Activated T-helper 1 cell treated with anti-CD3 and anti-CD28 coated beads, Interleukin-12 subunit alpha, Interleukin-12 subunit beta, Interleukin-2, Interleukin-4 antibody, amounts not matched to agents 30 ng/mL and 10 ng/mL and 1 ng/mL, durations not matched to agents 14 hours and 24 hours and 36 hours (primary cell): ENCODE measurements around the gene SEPTIN7. TPM values are rescaled to one million over a fixed set of nuclear protein-coding genes. Genes with fewer than 3 reads are reported as not detected.
A peak's percentile ranks its signal among the peaks of the same experiment; 100 is the strongest.

Source experiments
- DNase-seq: peaks from one replicate; pipeline ENCODE4 v3.0.0; 2021; ENCODE audit warnings: low spot score
- H3K27ac Mint-ChIP-seq: one replicate; pipeline ENCODE4 v1.8.0; 2021; ENCODE audit warnings: mild to moderate bottlenecking, mixed read lengths
- H3K27me3 Mint-ChIP-seq: one replicate; pipeline ENCODE4 v1.8.0; 2022; ENCODE audit warnings: mild to moderate bottlenecking, moderate library complexity, mixed read lengths; ENCODE audit not compliant: insufficient read depth
- H3K36me3 Mint-ChIP-seq: one replicate; pipeline ENCODE4 v1.8.0; 2021; ENCODE audit warnings: low read depth, mixed read lengths
- H3K4me1 Mint-ChIP-seq: one replicate; pipeline ENCODE4 v1.8.0; 2021; ENCODE audit warnings: low read depth, mixed read lengths
- H3K4me3 Mint-ChIP-seq: one replicate; pipeline ENCODE4 v1.8.0; 2021; ENCODE audit warnings: mild to moderate bottlenecking, moderate library complexity, mixed read lengths
- H3K9me3 Mint-ChIP-seq: one replicate; pipeline ENCODE4 v1.8.0; 2021; ENCODE audit warnings: mixed read lengths
- intact Hi-C: fragments of 100-400 bp; cut with micrococcal nuclease; formaldehyde crosslinking; loops from one replicate; pipeline ENCODE4 v1.15.1; 2024
- total RNA-seq: library from RNA; stranded (reverse); gene quantifications from 2 replicates; pipeline ENCODE4 v1.2.3, GENCODE V29; 2022

Gene SEPTIN7
- total RNA-seq, 1 donor from 2014 or later = 223 TPM

- DNase-seq = peak; percentile 77
- Mint-ChIP-seq H3K9me3 (no peaks in the 10 kb centered on the region), H3K27ac (peak overlapping the region; percentile 96), H3K27me3 (no peaks in the 10 kb centered on the region), H3K36me3 (peaks cover 21% of the 10 kb centered on the region), H3K4me1 (peaks cover 36% of the 10 kb centered on the region), H3K4me3 (peak overlapping the region; percentile 98)
- intact Hi-C loops = loop anchor here (1.0 to 10.0 kb wide), 7 partner anchors 71 to 885 kb away; no protein-coding TSS in a partner anchor
Observed at GRCh38 chr7:35799846-35800717, 775 bp upstream of the SEPTIN7 start.

- intact Hi-C loops = loop anchor here (1.0 to 10.0 kb wide), 9 partner anchors 17 to 883 kb away; partner anchors contain the start of gene HERPUD2
- Mint-ChIP-seq H3K4me3 (peak overlapping the region; percentile 98), H3K27me3 (no peaks in the 10 kb centered on the region), H3K36me3 (peaks cover 26% of the 10 kb centered on the region), H3K9me3 (no peaks in the 10 kb centered on the region), H3K27ac (peak overlapping the region; percentile 95), H3K4me1 (peaks cover 47% of the 10 kb centered on the region)
- DNase-seq = peak; percentile 64
Observed at GRCh38 chr7:35801392-35802101, 690 bp downstream of the SEPTIN7 start.

- peak overlapping the region; percentile 95 for H3K27ac Mint-ChIP-seq
- intact Hi-C loops = loop anchor here (1.0 to 10.0 kb wide), 7 partner anchors 49 to 883 kb away; partner anchors contain the start of gene HERPUD2
Observed at GRCh38 chr7:35802102-35802466, 1.2 kb downstream of the SEPTIN7 start.

GRCh38 chr7:35802649-35803048 is 1.8 kb downstream of the SEPTIN7 start:
- peak overlapping the region; percentile 98 for H3K4me3 Mint-ChIP-seq
- no peaks in the 10 kb centered on the region for H3K9me3 Mint-ChIP-seq
- H3K36me3 Mint-ChIP-seq = peaks cover 26% of the 10 kb centered on the region
- H3K27me3 Mint-ChIP-seq = no peaks in the 10 kb centered on the region
- intact Hi-C loops = loop anchor here (1.0 to 10.0 kb wide), 7 partner anchors 48 to 882 kb away; partner anchors contain the start of gene HERPUD2
- H3K27ac Mint-ChIP-seq = peak overlapping the region; percentile 95
- peaks cover 51% of the 10 kb centered on the region for H3K4me1 Mint-ChIP-seq
- no peak for DNase-seq

More at GRCh38 chr7:35802102-35802466, 1.2 kb downstream of the SEPTIN7 start:
- H3K4me3 Mint-ChIP-seq = peak overlapping the region; percentile 98
- no peak for DNase-seq
- no peaks in the 10 kb centered on the region for H3K9me3 Mint-ChIP-seq
- H3K36me3 Mint-ChIP-seq = peaks cover 26% of the 10 kb centered on the region
- H3K4me1 Mint-ChIP-seq = peaks cover 51% of the 10 kb centered on the region
- no peaks in the 10 kb centered on the region for H3K27me3 Mint-ChIP-seq

- no peak for DNase-seq
- Mint-ChIP-seq H3K9me3 (no peaks in the 10 kb centered on the region), H3K4me3 (peak overlapping the region; percentile 7), H3K36me3 (peaks cover 32% of the 10 kb centered on the region), H3K4me1 (peaks cover 64% of the 10 kb centered on the region), H3K27me3 (no peaks in the 10 kb centered on the region), H3K27ac (no peak overlapping the region)
- intact Hi-C loops = loop anchor here (5.0 to 10.0 kb wide), 3 partner anchors 68 to 880 kb away; no protein-coding TSS in a partner anchor
Observed at GRCh38 chr7:35804231-35804970, 3.5 kb downstream of the SEPTIN7 start.

- H3K36me3 Mint-ChIP-seq = peaks cover 35% of the 10 kb centered on the region
- intact Hi-C loops = loop anchor here (1.0 to 10.0 kb wide), 2 partner anchors 12 to 879 kb away; no protein-coding TSS in a partner anchor
- H3K9me3 Mint-ChIP-seq = no peaks in the 10 kb centered on the region
- peaks cover 61% of the 10 kb centered on the region for H3K4me1 Mint-ChIP-seq
- DNase-seq = no peak
- no peak overlapping the region for H3K4me3 Mint-ChIP-seq
- no peak overlapping the region for H3K27ac Mint-ChIP-seq
- H3K27me3 Mint-ChIP-seq = no peaks in the 10 kb centered on the region
Observed at GRCh38 chr7:35805876-35806275, 5.0 kb downstream of the SEPTIN7 start.

- no peak overlapping the region for H3K4me3 Mint-ChIP-seq
- no peak overlapping the region for H3K27ac Mint-ChIP-seq
- no peak for DNase-seq
- no peaks in the 10 kb centered on the region for H3K27me3 Mint-ChIP-seq
- H3K9me3 Mint-ChIP-seq = peaks cover 13% of the 10 kb centered on the region
- intact Hi-C loops = loop anchor here (5.0 to 10.0 kb wide), 2 partner anchors 1526 to 1628 kb away; partner anchors contain the start of gene ELMO1
- peaks cover 61% of the 10 kb centered on the region for H3K4me1 Mint-ChIP-seq
- H3K36me3 Mint-ChIP-seq = peaks cover 20% of the 10 kb centered on the region
Observed at GRCh38 chr7:35816514-35816913, 15.7 kb downstream of the SEPTIN7 start.

GRCh38 chr7:35817181-35817580 is 16.3 kb downstream of the SEPTIN7 start:
- peaks cover 13% of the 10 kb centered on the region for H3K9me3 Mint-ChIP-seq
- intact Hi-C loops = loop anchor here (5.0 to 10.0 kb wide), 2 partner anchors 1525 to 1628 kb away; partner anchors contain the start of gene ELMO1
- DNase-seq = no peak
- peaks cover 20% of the 10 kb centered on the region for H3K36me3 Mint-ChIP-seq
- H3K4me1 Mint-ChIP-seq = peaks cover 61% of the 10 kb centered on the region
- no peak overlapping the region for H3K4me3 Mint-ChIP-seq
- H3K27me3 Mint-ChIP-seq = no peaks in the 10 kb centered on the region
- no peak overlapping the region for H3K27ac Mint-ChIP-seq

GRCh38 chr7:35817930-35818329 is 17.1 kb downstream of the SEPTIN7 start:
- peaks cover 22% of the 10 kb centered on the region for H3K36me3 Mint-ChIP-seq

GRCh38 chr7:35818513-35818912 is 17.7 kb downstream of the SEPTIN7 start:
- Mint-ChIP-seq H3K9me3 (peaks cover 13% of the 10 kb centered on the region), H3K4me1 (peaks cover 66% of the 10 kb centered on the region), H3K36me3 (peaks cover 22% of the 10 kb centered on the region), H3K27me3 (no peaks in the 10 kb centered on the region), H3K27ac (peak overlapping the region; percentile 82), H3K4me3 (peak overlapping the region; percentile 15)
- intact Hi-C loops = loop anchor here (1.0 to 10.0 kb wide), 7 partner anchors 12 to 1626 kb away; partner anchors contain the start of genes ELMO1, HERPUD2 and SEPTIN7
- DNase-seq = no peak

More at GRCh38 chr7:35817930-35818329, 17.1 kb downstream of the SEPTIN7 start:
- H3K27me3 Mint-ChIP-seq = no peaks in the 10 kb centered on the region
- DNase-seq = no peak
- H3K4me1 Mint-ChIP-seq = peaks cover 66% of the 10 kb centered on the region
- peaks cover 13% of the 10 kb centered on the region for H3K9me3 Mint-ChIP-seq
- H3K27ac Mint-ChIP-seq = peak overlapping the region; percentile 82
- peak overlapping the region; percentile 15 for H3K4me3 Mint-ChIP-seq
- intact Hi-C loops = loop anchor here (1.0 to 10.0 kb wide), 7 partner anchors 12 to 1627 kb away; partner anchors contain the start of genes ELMO1, HERPUD2 and SEPTIN7

- H3K36me3 Mint-ChIP-seq = peaks cover 22% of the 10 kb centered on the region
- intact Hi-C loops = loop anchor here (5.0 to 10.0 kb wide), 2 partner anchors 1523 to 1625 kb away; partner anchors contain the start of gene ELMO1
- no peaks in the 10 kb centered on the region for H3K27me3 Mint-ChIP-seq
Observed at GRCh38 chr7:35819310-35819709, 18.5 kb downstream of the SEPTIN7 start.

More at GRCh38 chr7:35819310-35819709, 18.5 kb downstream of the SEPTIN7 start:
- peaks cover 66% of the 10 kb centered on the region for H3K4me1 Mint-ChIP-seq
- peaks cover 13% of the 10 kb centered on the region for H3K9me3 Mint-ChIP-seq
- H3K27ac Mint-ChIP-seq = peak overlapping the region; percentile 30
- H3K4me3 Mint-ChIP-seq = no peak overlapping the region
- no peak for DNase-seq
